Measurements from ENCODE around the gene CPNE6. TPM values are rescaled to one million over a fixed set of nuclear protein-coding genes. Genes with fewer than 3 reads are reported as not detected.

Gene CPNE6
- total RNA-seq, 6 donors from 2014 or later = not detected

DNA sequence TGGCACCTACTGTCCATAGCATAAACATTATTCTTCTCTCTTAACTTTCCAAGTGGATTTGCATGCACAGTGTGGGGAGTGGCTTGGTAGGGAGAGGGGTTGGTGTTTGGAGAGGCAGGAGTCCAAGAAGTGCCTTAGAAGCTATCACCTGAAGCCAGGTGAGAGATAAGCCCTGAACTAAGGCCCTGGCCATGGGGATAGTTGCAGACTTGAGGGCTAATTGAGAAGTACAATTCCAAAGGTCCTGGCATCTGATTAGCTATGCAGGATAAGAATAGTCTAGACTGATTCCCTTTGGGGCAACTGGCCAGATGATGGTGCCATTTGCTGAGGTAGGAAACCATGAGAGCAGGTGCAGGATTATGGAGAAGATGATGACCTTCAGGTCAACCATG, 20.7 kb downstream of the CPNE6 start:
- H3K36me3 ChIP-seq = no peaks in the 10 kb centered on the region
- H3K4me1 ChIP-seq = peaks cover 8 to 40% (median 27%) of the 10 kb centered on the region in 4 donors
- H3K27me3 ChIP-seq = no peaks in the 10 kb centered on the region
- no peak for ATAC-seq (ENCODE audit: low FRiP score in 2 of 2)
- no peaks in the 10 kb centered on the region for H3K9me3 ChIP-seq
- peak in 1 of 2 donors; percentile 29 for DNase-seq
- no peak overlapping the region for H3K4me3 ChIP-seq
- H3K27ac ChIP-seq = no peak overlapping the region
- TF ChIP-seq EP300 (IDR thresholded peaks at IDR 0.05) (no peak), POLR2A (IDR thresholded peaks at IDR 0.05) (no peak), CTCF (IDR thresholded peaks at IDR 0.05) (no peak), POLR2AphosphoS5 (IDR thresholded peaks at IDR 0.05) (no peak)

DNA sequence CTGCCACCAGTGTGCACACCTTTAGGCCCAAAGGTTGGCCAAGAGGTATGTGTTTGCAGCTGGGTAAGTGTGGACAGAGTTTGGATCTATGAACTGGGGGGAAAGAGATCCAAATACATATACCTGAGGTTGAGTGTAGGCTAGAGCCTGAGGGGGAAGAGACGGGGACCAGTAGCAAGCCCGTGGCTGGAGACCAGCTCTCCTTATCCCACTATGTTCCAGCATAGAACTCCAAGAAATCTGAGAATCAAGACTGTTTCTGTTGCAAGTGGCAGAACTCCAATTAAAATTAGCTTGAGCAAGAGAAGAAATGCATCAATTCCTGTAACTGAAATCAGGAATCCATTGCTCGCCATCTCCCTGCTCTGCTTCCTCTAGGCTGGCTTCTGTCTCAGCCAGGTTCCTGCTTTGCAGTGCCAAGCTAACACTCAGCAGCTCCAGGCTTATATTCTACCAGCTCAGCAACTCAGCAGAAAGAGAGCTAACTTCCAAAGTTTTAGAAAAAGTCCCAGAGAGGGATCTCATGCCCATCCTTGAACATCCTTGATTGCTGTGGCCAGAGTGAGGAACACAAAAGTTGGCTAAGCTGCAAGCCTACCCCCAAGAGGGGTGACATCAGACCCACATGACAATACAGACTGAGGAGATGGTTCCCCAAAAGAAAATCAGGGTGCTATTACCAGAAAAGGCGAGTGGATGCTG, 21.3 kb downstream of the CPNE6 start:
- WGBS, 2 donors = 81 to 85% methylated on average over 4 of the region's 4 CpGs
- TF ChIP-seq POLR2A (IDR thresholded peaks at IDR 0.05) (no peak), EP300 (IDR thresholded peaks at IDR 0.05) (no peak)
- no peak for ATAC-seq (ENCODE audit: low FRiP score in 2 of 2)
- Histone ChIP-seq H3K4me1 (peaks cover 8 to 40% (median 27%) of the 10 kb centered on the region in 4 donors), H3K36me3 (peaks cover 0 to under 1% (median 0%) of the 10 kb centered on the region in 4 donors), H3K4me3 (no peak overlapping the region), H3K27ac (peak overlapping the region in 3 of 4 donors; percentile 97 to 98 (median 98)), H3K27me3 (no peaks in the 10 kb centered on the region), H3K9me3 (no peaks in the 10 kb centered on the region)
- no peak for DNase-seq

DNA sequence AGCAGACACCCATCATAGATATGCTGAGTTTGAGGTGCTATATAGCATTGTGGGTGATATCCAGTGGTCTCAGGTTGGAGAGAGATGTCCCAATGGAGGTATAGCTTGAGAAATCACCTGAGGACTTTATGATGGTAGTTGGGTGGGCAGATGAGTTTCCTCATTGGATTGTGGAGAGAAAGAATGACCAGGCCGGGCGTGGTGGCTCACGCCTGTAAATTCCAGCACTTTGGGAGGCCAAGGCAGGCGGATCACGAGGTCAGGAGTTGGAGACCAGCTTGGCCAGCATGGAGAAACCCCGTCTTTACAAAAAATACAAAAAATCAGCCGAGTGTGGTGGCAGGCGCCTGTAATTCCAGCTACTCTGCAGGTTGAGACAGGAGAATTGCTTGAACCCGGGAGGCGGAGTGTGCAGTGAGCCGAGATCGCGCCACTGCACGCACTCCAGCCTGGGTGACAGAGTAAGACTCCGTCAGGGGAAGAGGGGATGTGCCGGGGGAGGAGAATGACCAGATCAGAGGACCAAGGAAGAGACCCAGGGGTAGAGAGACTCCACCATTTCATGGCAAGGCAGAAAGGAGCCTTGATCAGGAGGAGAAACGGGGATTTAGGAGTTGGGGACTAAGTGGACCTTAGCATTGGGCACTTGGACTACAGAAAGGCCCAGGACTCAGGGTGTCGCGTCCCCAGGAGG, 22.0 kb downstream of the CPNE6 start:
- no peaks in the 10 kb centered on the region for H3K27me3 ChIP-seq
- peaks cover 8 to 40% (median 27%) of the 10 kb centered on the region in 4 donors for H3K4me1 ChIP-seq
- no peaks in the 10 kb centered on the region for H3K9me3 ChIP-seq
- peak overlapping the region; percentile 95 to 98 (median 98) for H3K27ac ChIP-seq
- ATAC-seq (ENCODE audit: low FRiP score in 2 of 2) = no peak
- H3K4me3 ChIP-seq = peak overlapping the region in 3 of 4 donors; percentile 75 to 88 (median 84)
- peaks cover 0 to 8% (median 5%) of the 10 kb centered on the region in 4 donors for H3K36me3 ChIP-seq
- TF ChIP-seq EP300 (IDR thresholded peaks at IDR 0.05) (no peak), CTCF (IDR thresholded peaks at IDR 0.05) (peak in 1 of 6 experiments; percentile 3)
- 77 to 83% methylated on average over 19 of the region's 19 CpGs for WGBS, 2 donors
- no peak for DNase-seq

- peaks cover 0 to 16% (median 13%) of the 10 kb centered on the region in 4 donors for H3K36me3 ChIP-seq
- TF ChIP-seq POLR2A (IDR thresholded peaks at IDR 0.05) (peak in 3 of 4 donors; percentile 50 to 88 (median 69)), EP300 (IDR thresholded peaks at IDR 0.05) (no peak), CTCF (IDR thresholded peaks at IDR 0.05) (peak in 2 of 6 experiments; percentile 42 to 58), POLR2AphosphoS5 (IDR thresholded peaks at IDR 0.05) (peak; percentile 45 to 63)
- 0 to 2% methylated on average over 30 to 68 of the region's 68 CpGs for WGBS, 2 donors
- peak; percentile 95 to 97 for ATAC-seq (ENCODE audit: low FRiP score in 2 of 2)
- no peaks in the 10 kb centered on the region for H3K27me3 ChIP-seq
- peak within 1 kb of the TSS; percentile 75 to 88 (median 82) for H3K4me3 ChIP-seq
- H3K9me3 ChIP-seq = no peaks in the 10 kb centered on the region
- DNase-seq = peak; percentile 97 to 99
- H3K27ac ChIP-seq = peak within 1 kb of the TSS; percentile 95 to 98 (median 98)
- H3K4me1 ChIP-seq = peaks cover 8 to 43% (median 27%) of the 10 kb centered on the region in 4 donors
These were observed 22.8 kb downstream of the CPNE6 start, which contains the start of gene PCK2 for GRCh38 chr14:24093901-24094840. Gene PCK2, plus strand, starts transcription at chr14:24094311. Its CDS starts 95 bp downstream, at chr14:24094406.

Data from upper lobe of left lung (tissue), 6 donors.